GM12891 (cell line): Measurements from ENCODE around the gene DEPDC7.

Source experiments
- PAX5 ChIP-seq: IDR thresholded peaks from 2 replicates; pipeline ENCODE4 v1.6.1; 2011; ENCODE audit warnings: low read length, moderate library complexity, mild to moderate bottlenecking; ENCODE audit not compliant: insufficient read depth, severe bottlenecking
- POLR2A ChIP-seq: IDR thresholded peaks from 2 replicates; pipeline ENCODE4 v1.6.1; 2011; ENCODE audit warnings: low read depth, low read length, control low read depth
- POLR2AphosphoS5 ChIP-seq: IDR thresholded peaks from 2 replicates; pipeline ENCODE4 v1.6.1; 2011; ENCODE audit warnings: low read depth, low read length, control low read depth
- POU2F2 ChIP-seq: IDR thresholded peaks from 2 replicates; pipeline ENCODE4 v1.6.1; 2011; ENCODE audit warnings: low read depth, mild to moderate bottlenecking, control low read depth, low read length, moderate library complexity
- SPI1 ChIP-seq: IDR thresholded peaks from 2 replicates; pipeline ENCODE4 v1.6.1; 2011; ENCODE audit warnings: low read depth, low read length, control low read depth
- TAF1 ChIP-seq: IDR thresholded peaks from 2 replicates; pipeline ENCODE4 v1.6.1; 2011; ENCODE audit warnings: low read depth, low read length, control low read depth

DNA sequence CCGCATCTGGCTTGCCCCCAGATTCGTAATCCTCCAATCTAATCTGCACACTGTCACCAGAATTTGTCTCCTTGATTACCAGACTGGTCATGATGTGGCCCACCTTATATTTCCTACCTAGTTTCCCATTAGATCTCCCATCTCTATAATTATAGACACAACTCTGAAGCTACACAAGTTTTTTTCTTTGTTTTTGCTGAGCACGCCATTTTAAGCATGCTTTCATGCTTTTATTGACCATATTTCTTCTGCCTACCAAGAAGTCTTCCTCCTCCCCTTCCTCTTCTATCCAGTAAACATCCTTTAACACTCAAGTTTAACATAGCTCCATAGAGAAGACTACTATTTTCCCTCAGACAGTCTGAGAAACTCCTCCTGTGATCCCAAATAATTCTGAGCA lies 24.3 kb upstream of the DEPDC7 start:
- TF ChIP-seq TAF1 (no peak), POLR2A (no peak), POLR2AphosphoS5 (no peak), POU2F2 (no peak), SPI1 (no peak), PAX5 (no peak)
